ENCODE data around the gene FHOD1.

- TF ChIP-seq CTCF (IDR thresholded peaks at IDR 0.05) (no peak), POLR2A (IDR thresholded peaks at IDR 0.05) (no peak)
Measured at GRCh38 chr16:67190448-67191399, 56.6 kb downstream of the FHOD1 start.
